HUES64 (cell line): ENCODE results near the gene MRPL19.
"Not testable (repeated sequence)": the region's sequence is repeated elsewhere in the genome, so short reads cannot be mapped to it uniquely, and the experiment has no call there.

Experiments used
- H3K27ac ChIP-seq: 2 replicates; pipeline ENCODE4 v1.7.0; 2013; ENCODE audit warnings: low read depth, low read length, inconsistent platforms
- H3K27me3 ChIP-seq: 2 replicates; pipeline ENCODE4 v1.6.1; 2013; ENCODE audit warnings: mild to moderate bottlenecking, low read length; ENCODE audit not compliant: insufficient read depth
- H3K36me3 ChIP-seq: 2 replicates; pipeline ENCODE4 v1.6.1; 2013; ENCODE audit warnings: mild to moderate bottlenecking, low read length; ENCODE audit not compliant: insufficient read depth
- H3K4me1 ChIP-seq: 2 replicates; pipeline ENCODE4 v1.6.1; 2013; ENCODE audit warnings: mild to moderate bottlenecking, low read length, moderate library complexity; ENCODE audit not compliant: insufficient read depth
- H3K4me3 ChIP-seq: 2 replicates; pipeline ENCODE4 v1.5.1; 2013; ENCODE audit warnings: mild to moderate bottlenecking, low read length, moderate library complexity
- H3K9ac ChIP-seq: 2 replicates; pipeline ENCODE4 v1.6.1; 2013; ENCODE audit warnings: mild to moderate bottlenecking, low read depth, low read length
- H3K9me3 ChIP-seq: 2 replicates; pipeline ENCODE4 v1.6.1; 2013; ENCODE audit warnings: low read depth, low read length; ENCODE audit not compliant: insufficient read depth
- WGBS: fragments of 150-250, 120-280 bp; methylation state at CpG from one replicate; pipeline ENCODE4 v1.1.7; 2013; ENCODE audit warnings: missing lambda C conversion rate; 5-methylcytosine and 5-hydroxymethylcytosine counted together

The MRPL19 gene

GRCh38 chr2:75641587-75641986, 5.0 kb upstream of the MRPL19 start:
- Histone ChIP-seq H3K27me3 (no peaks in the 10 kb centered on the region), H3K27ac (no peak overlapping the region)
- WGBS, result 100% methylated on average over 1 of the region's 1 CpG

GRCh38 chr2:75643980-75644379, 2.6 kb upstream of the MRPL19 start:
- Histone ChIP-seq H3K27ac (no peak overlapping the region), H3K27me3 (no peaks in the 10 kb centered on the region), H3K4me1 (no peaks in the 10 kb centered on the region), H3K9me3 (no peaks in the 10 kb centered on the region), H3K4me3 (no peak overlapping the region), H3K36me3 (peaks cover 7% of the 10 kb centered on the region), H3K9ac (no peak overlapping the region)
- 90% methylated on average over 1 of the region's 1 CpG for whole genome bisulfite sequencing

More at GRCh38 chr2:75641587-75641986, 5.0 kb upstream of the MRPL19 start:
- Histone ChIP-seq H3K4me1 (no peaks in the 10 kb centered on the region), H3K9ac (no peak overlapping the region), H3K9me3 (no peaks in the 10 kb centered on the region), H3K36me3 (no peaks in the 10 kb centered on the region), H3K4me3 (no peak overlapping the region)

GRCh38 chr2:75645643-75646042, 940 bp upstream of the MRPL19 start:
- Histone ChIP-seq H3K4me1 (no peaks in the 10 kb centered on the region), H3K4me3 (no peak overlapping the region), H3K27ac (no peak overlapping the region), H3K27me3 (no peaks in the 10 kb centered on the region), H3K9me3 (no peaks in the 10 kb centered on the region), H3K36me3 (peaks cover 24% of the 10 kb centered on the region), H3K9ac (no peak overlapping the region)
- WGBS, result 95% methylated on average over 10 of the region's 10 CpGs

- WGBS, result 70% methylated on average over 9 of the region's 9 CpGs
- H3K27ac ChIP-seq, result peak overlapping the region; percentile 84
These were observed 447 bp upstream of the MRPL19 start for GRCh38 chr2:75646090-75646582.

GRCh38 chr2:75647771-75648170, 1.2 kb downstream of the MRPL19 start:
- 79% methylated on average over 1 of the region's 3 CpGs for WGBS
- Histone ChIP-seq H3K9me3 (no peaks in the 10 kb centered on the region), H3K4me3 (peak overlapping the region; percentile 96), H3K4me1 (no peaks in the 10 kb centered on the region), H3K9ac (peak overlapping the region; percentile 93; the same call in 1 of the 2 replicates), H3K27ac (no peak overlapping the region), H3K27me3 (no peaks in the 10 kb centered on the region), H3K36me3 (peaks cover 45% of the 10 kb centered on the region)

More at GRCh38 chr2:75646090-75646582, 447 bp upstream of the MRPL19 start:
- peak overlapping the region; percentile 96 for H3K4me3 ChIP-seq
- no peaks in the 10 kb centered on the region for H3K27me3 ChIP-seq
- peaks cover 29% of the 10 kb centered on the region for H3K36me3 ChIP-seq
- H3K4me1 ChIP-seq, result no peaks in the 10 kb centered on the region
- H3K9ac ChIP-seq, result peak overlapping the region; percentile 93
- no peaks in the 10 kb centered on the region for H3K9me3 ChIP-seq

GRCh38 chr2:75654012-75654411, 7.4 kb downstream of the MRPL19 start:
- H3K4me3 ChIP-seq, result no peak overlapping the region
- 95% methylated on average over 2 of the region's 2 CpGs for WGBS
- H3K27ac ChIP-seq, result no peak overlapping the region
- H3K4me1 ChIP-seq, result no peaks in the 10 kb centered on the region
- no peaks in the 10 kb centered on the region for H3K27me3 ChIP-seq
- no peaks in the 10 kb centered on the region for H3K9me3 ChIP-seq
- H3K36me3 ChIP-seq, result peaks cover 100% of the 10 kb centered on the region
- H3K9ac ChIP-seq, result no peak overlapping the region

GRCh38 chr2:75655861-75656260, 9.3 kb downstream of the MRPL19 start:
- peaks cover 8% of the 10 kb centered on the region; the same call in 1 of the 2 replicates for H3K4me1 ChIP-seq
- no peaks in the 10 kb centered on the region for H3K27me3 ChIP-seq
- H3K9me3 ChIP-seq, result no peaks in the 10 kb centered on the region
- peaks cover 99% of the 10 kb centered on the region for H3K36me3 ChIP-seq
- H3K9ac ChIP-seq, result no peak overlapping the region
- 96% methylated on average over 1 of the region's 1 CpG for WGBS
- H3K27ac ChIP-seq, result no peak overlapping the region
- H3K4me3 ChIP-seq, result no peak overlapping the region

GRCh38 chr2:75656563-75656962, 10.0 kb downstream of the MRPL19 start:
- Histone ChIP-seq H3K9ac (no peak overlapping the region), H3K27me3 (no peaks in the 10 kb centered on the region), H3K4me1 (peaks cover 9% of the 10 kb centered on the region; the same call in 1 of the 2 replicates), H3K27ac (no peak overlapping the region), H3K9me3 (no peaks in the 10 kb centered on the region), H3K36me3 (peaks cover 96% of the 10 kb centered on the region), H3K4me3 (no peak overlapping the region)
- 100% methylated on average over 1 of the region's 1 CpG for WGBS

GRCh38 chr2:75657798-75658197, 11.2 kb downstream of the MRPL19 start:
- no peak overlapping the region for H3K4me3 ChIP-seq
- no peak overlapping the region for H3K9ac ChIP-seq
- no peaks in the 10 kb centered on the region for H3K9me3 ChIP-seq
- H3K36me3 ChIP-seq, result peaks cover 96% of the 10 kb centered on the region
- H3K27ac ChIP-seq, result no peak overlapping the region
- peaks cover 9% of the 10 kb centered on the region; the same call in 1 of the 2 replicates for H3K4me1 ChIP-seq
- H3K27me3 ChIP-seq, result no peaks in the 10 kb centered on the region

- H3K36me3 ChIP-seq, result peaks cover 73% of the 10 kb centered on the region
These were observed 20.3 kb downstream of the MRPL19 start for GRCh38 chr2:75666911-75667310.

GRCh38 chr2:75667884-75668283, 21.3 kb downstream of the MRPL19 start:
- H3K4me3 ChIP-seq, result no peak overlapping the region
- H3K9ac ChIP-seq, result no peak overlapping the region
- 91% methylated on average over 2 of the region's 2 CpGs for WGBS
- peaks cover 19% of the 10 kb centered on the region for H3K4me1 ChIP-seq
- H3K27me3 ChIP-seq, result no peaks in the 10 kb centered on the region
- peaks cover 70% of the 10 kb centered on the region for H3K36me3 ChIP-seq
- no peaks in the 10 kb centered on the region for H3K9me3 ChIP-seq
- H3K27ac ChIP-seq, result no peak overlapping the region

More at GRCh38 chr2:75666911-75667310, 20.3 kb downstream of the MRPL19 start:
- Histone ChIP-seq H3K27ac (no peak overlapping the region), H3K9me3 (no peaks in the 10 kb centered on the region), H3K4me3 (no peak overlapping the region), H3K27me3 (no peaks in the 10 kb centered on the region), H3K4me1 (peaks cover 19% of the 10 kb centered on the region), H3K9ac (no peak overlapping the region)
- 91% methylated on average over 6 of the region's 6 CpGs for WGBS

GRCh38 chr2:75675423-75675822, 28.8 kb downstream of the MRPL19 start:
- not testable (repeated sequence) for H3K27ac ChIP-seq, H3K27me3 ChIP-seq, H3K9me3 ChIP-seq, H3K4me3 ChIP-seq, H3K4me1 ChIP-seq, H3K9ac ChIP-seq
- peaks cover 46% of the 10 kb centered on the region for H3K36me3 ChIP-seq
- WGBS, result 96% methylated on average over 3 of the region's 4 CpGs
